K562 (cell line): ENCODE results near the gene FAM217B. TPM values are rescaled to one million over a fixed set of nuclear protein-coding genes. Genes with fewer than 3 reads are reported as not detected.

Experiments used
- ATAC-seq: fragments of 200-7000 bp; cut with Tn5 transposase; 3 replicates; pipeline ENCODE4 v1.9.1; 2020; ENCODE audit warnings: moderate library complexity
- BruUV-seq: library from RNA; stranded (reverse); fragments of 400-500 nt; replicated peaks from 2 replicates; lab custom pipeline; 2021; lab: Mats Ljungman, UMichigan
- CTCF ChIA-PET: fragments of 300-600 bp; formaldehyde crosslinking; extraction: SDS; loops from one replicate; lab custom pipeline; 2021; ENCODE audit warnings: low intra/inter-chr PET ratio; lab: Yijun Ruan, JAX
- POLR2A ChIA-PET: fragments of 300-600, 350-650 bp; sonication (Branson Sonifier 250); formaldehyde crosslinking; extraction: SDS; loops from one replicate; lab custom pipeline; 2021; ENCODE audit warnings: antibody characterized with exemption, inconsistent platforms; lab: Yijun Ruan, JAX
- DNase-seq, 4 experiments: peaks; one replicate each; pipeline versions ENCODE4 v3.0.0 to v3.0.0-alpha.2; 2011 to 2018; ENCODE audit warnings: low spot score in 3 of 4, mixed read lengths in 3 of 4; ENCODE audit errors: extremely low read depth in 1 of 4
- FAIRE-seq: peaks from 2 replicates; lab custom pipeline; 2011; peaks lifted over from hg19 to GRCh38; lab: Jason Lieb, UNC
- H2AFZ ChIP-seq: 2 replicates; pipeline ENCODE4 v1.6.0; 2011; ENCODE audit warnings: low read depth, low read length, control low read depth, inconsistent platforms
- H3K27ac ChIP-seq: fragments of 200-600 bp; 3 replicates; pipeline ENCODE4 v1.8.0; 2011; ENCODE audit warnings: low read depth, mild to moderate bottlenecking, control low read depth, inconsistent platforms, low read length, moderate library complexity, mixed read lengths; ENCODE audit errors: extremely low read depth
- H3K27me3 ChIP-seq, 2 experiments: fragments of 300-600 bp in 1 of 2; 2 replicates in 1 of 2; 3 replicates in 1 of 2; pipeline versions ENCODE4 v1.6.0 to v1.8.0; 2011; ENCODE audit warnings: inconsistent platforms in 2 of 2, low read length in 2 of 2, mild to moderate bottlenecking in 1 of 2, mixed read lengths in 1 of 2, moderate library complexity in 1 of 2; ENCODE audit not compliant: control insufficient read depth in 2 of 2, insufficient read depth in 2 of 2
- H3K36me3 ChIP-seq: fragments of 300-600 bp; 3 replicates; pipeline ENCODE4 v1.8.0; 2011; ENCODE audit warnings: mild to moderate bottlenecking, low read length, inconsistent platforms; ENCODE audit not compliant: control insufficient read depth, insufficient read depth
- H3K4me1 ChIP-seq, 2 experiments: fragments of 200-600 bp in 1 of 2; replicated peaks in 1 of 2; 2 replicates in 1 of 2; 3 replicates in 1 of 2; pipeline versions ENCODE4 v1.5.1 to v1.8.0; 2011; ENCODE audit warnings: inconsistent platforms in 2 of 2, low read length in 2 of 2, mild to moderate bottlenecking in 1 of 2, mixed read lengths in 1 of 2, moderate library complexity in 1 of 2; ENCODE audit not compliant: control insufficient read depth in 2 of 2, insufficient read depth in 2 of 2
- H3K4me2 ChIP-seq: 2 replicates; pipeline ENCODE4 v1.6.1; 2011; ENCODE audit warnings: low read length, control low read depth, inconsistent platforms, mixed read lengths; ENCODE audit not compliant: insufficient read depth
- H3K4me3 ChIP-seq: fragments of 200-600 bp; sonication (generic), shearing (Covaris generic); 2 replicates; pipeline ENCODE4 v1.5.1; 2016; ENCODE audit warnings: control low read depth, inconsistent platforms
- H3K79me2 ChIP-seq: fragments of 200-600 bp; 3 replicates; pipeline ENCODE4 v1.8.0; 2011; ENCODE audit warnings: low read length, inconsistent platforms; ENCODE audit not compliant: control insufficient read depth, insufficient read depth
- H3K9ac ChIP-seq, 2 experiments: 2 replicates each; pipeline versions ENCODE4 v1.6.0 to v1.6.1; 2011; ENCODE audit warnings: low read depth in 2 of 2, low read length in 2 of 2, control low read depth in 1 of 2, inconsistent platforms in 1 of 2, mild to moderate bottlenecking in 1 of 2, mixed read lengths in 1 of 2; ENCODE audit not compliant: insufficient read depth in 1 of 2
- H3K9me1 ChIP-seq: one replicate; pipeline ENCODE4 v1.6.0; 2011; ENCODE audit warnings: inconsistent platforms, mild to moderate bottlenecking, low read length, moderate library complexity; ENCODE audit not compliant: control insufficient read depth, insufficient read depth
- H3K9me3 ChIP-seq: replicated peaks from 2 replicates; pipeline ENCODE4 v1.5.1; 2011; ENCODE audit warnings: low read depth, low read length, inconsistent platforms; ENCODE audit not compliant: control insufficient read depth, insufficient read depth
- H4K20me1 ChIP-seq: replicated peaks from 2 replicates; pipeline ENCODE4 v1.6.1; 2011; ENCODE audit warnings: low read length, inconsistent platforms, mixed read lengths; ENCODE audit not compliant: control insufficient read depth, insufficient read depth
- HEY1 ChIP-seq: fragments of 250-450 bp; sonication (Bioruptor Pico); IDR thresholded peaks from 2 replicates; pipeline ENCODE4 v1.5.0; 2020; ENCODE audit warnings: mild to moderate bottlenecking, moderate library complexity, borderline replicate concordance
- PTBP1 ChIP-seq: fragments of 200-400 bp; formaldehyde crosslinking; IDR thresholded peaks from 2 replicates; pipeline ENCODE4 v1.6.1; 2017; ENCODE audit warnings: low read depth, low read length
- SAP30 ChIP-seq: fragments of 200-600 bp; sonication (generic); IDR thresholded peaks from 2 replicates; pipeline ENCODE4 v1.6.1; 2012; ENCODE audit warnings: borderline replicate concordance, low read depth, mild to moderate bottlenecking, moderate library complexity, low read length, control low read depth, inconsistent platforms; ENCODE audit not compliant: insufficient read depth, poor library complexity, severe bottlenecking
- SMARCB1 ChIP-seq: IDR thresholded peaks from 2 replicates; pipeline ENCODE4 v1.6.1; 2011; ENCODE audit warnings: improper control_type of control experiment, low read depth; ENCODE audit not compliant: insufficient read length
- ZNF217 ChIP-seq: sonication (generic); formaldehyde crosslinking; IDR thresholded peaks from 2 replicates; pipeline ENCODE4 v1.8.0; 2022; ENCODE audit warnings: mild to moderate bottlenecking, missing genetic modification reagents
- WGBS: fragments of 100-300 bp; shearing (Covaris generic); methylation state at CpG from one replicate; pipeline ENCODE4 v1.1.6; 2016; ENCODE audit warnings: low coverage, mixed read lengths; ENCODE audit not compliant: insufficient coverage; ENCODE audit errors: missing lambda C conversion rate; 5-methylcytosine and 5-hydroxymethylcytosine counted together
- in situ Hi-C: fragments of 300-500 bp; cut with MboI; formaldehyde crosslinking; loops from 4 replicates; pipeline ENCODE4 v1.15.0; 2018; ENCODE audit warnings: inconsistent platforms, mixed read lengths
- intact Hi-C: fragments of 100-400 bp; cut with micrococcal nuclease; formaldehyde crosslinking; loops from 2 replicates; pipeline ENCODE4 v1.14.2; 2022
- polyA plus RNA-seq, 8 experiments: library from polyadenylated mRNA; depleted of rRNA in 4 of 8; stranded (reverse) in 5 of 8; unstranded in 3 of 8; fragments of >200 nt; fragmentation: Nextera tagmentation in 2 of 8; fragmentation: Illumina TruSeq in 1 of 8; extraction: Ambion mirVana in 2 of 8; extraction: Trizol in 1 of 8; gene quantifications; 2 replicates each; pipeline versions ENCODE4 v1.2.1 to v1.2.3, GENCODE V29; 2011 to 2014; ENCODE audit warnings: inconsistent platforms in 1 of 8, missing spikeins in 1 of 8
- total RNA-seq, 7 experiments: library from RNA; depleted of rRNA in 6 of 7; stranded (reverse); fragments of >200 nt in 6 of 7; fragmentation: Illumina TruSeq in 2 of 7; extraction: Trizol in 2 of 7; gene quantifications; 2 replicates each; pipeline versions ENCODE4 v1.2.1 to v1.2.3, GENCODE V29; 2011 to 2021; ENCODE audit warnings: low replicate concordance in 1 of 7
- TF ChIP-seq, protein P1 (sequence below), 3 experiments: IDR thresholded peaks in 2 of 3; conservative IDR thresholded peaks in 1 of 3; 2 replicates each; pipeline ENCODE4 v1.5.1; 2011 to 2012; ENCODE audit warnings: low read length in 3 of 3, mild to moderate bottlenecking in 3 of 3, control low read depth in 2 of 3, improper control_type of control experiment in 1 of 3, inconsistent platforms in 1 of 3, low read depth in 1 of 3, mixed read lengths in 1 of 3, moderate library complexity in 1 of 3; ENCODE audit not compliant: insufficient read depth in 2 of 3
- TF ChIP-seq, protein P2 (sequence below), 2 experiments: IDR thresholded peaks; 2 replicates each; pipeline ENCODE4 v1.6.1; 2011; ENCODE audit warnings: borderline replicate concordance in 1 of 2, control low read depth in 1 of 2, low read depth in 1 of 2, low read length in 1 of 2, mild to moderate bottlenecking in 1 of 2, mixed read lengths in 1 of 2, moderate library complexity in 1 of 2; ENCODE audit not compliant: insufficient read depth in 1 of 2, insufficient read length in 1 of 2, poor library complexity in 1 of 2, severe bottlenecking in 1 of 2; ENCODE audit errors: extremely low read depth in 1 of 2

FAM217B gene
- total and polyA plus RNA-seq, 9 of the 15 experiments (the other 6 are each of a cell fraction or from before 2014, with no cell fraction given), result 4.8 to 11.4 (median 6.9) TPM

- Histone ChIP-seq H3K9me3 (no peaks in the 10 kb centered on the region), H3K9ac (no peak overlapping the region), H3K4me3 (no peak overlapping the region), H3K4me1 (peaks cover 0 to 19% of the 10 kb centered on the region in 2 experiments; a peak in 2 of 5 replicates), H3K79me2 (no peaks in the 10 kb centered on the region), H3K27ac (no peak overlapping the region), H3K9me1 (no peaks in the 10 kb centered on the region), H4K20me1 (no peaks in the 10 kb centered on the region), H3K27me3 (no peaks in the 10 kb centered on the region), H3K36me3 (no peaks in the 10 kb centered on the region), H3K4me2 (no peak overlapping the region), H2AFZ (peak overlapping the region; percentile 62; the same call in 1 of the 2 replicates)
- no peak for TF ChIP-seq HEY1 (CRISPR knock-in tag)
- no peak for TF ChIP-seq SMARCB1
- BruUV-seq, result no TSS peak
- WGBS, result 98% methylated on average over 11 of the region's 72 CpGs
- CTCF ChIA-PET, result no interaction called here
- FAIRE-seq (no peak), ATAC-seq (no peak), DNase-seq (no peak)
- POLR2A ChIA-PET, result no interaction called here
- in situ Hi-C loops (no loop called here), intact Hi-C loops (no loop called here)
Measured at GRCh38 chr20:59932616-59933295, 7.4 kb upstream of the FAM217B start.

DNA sequence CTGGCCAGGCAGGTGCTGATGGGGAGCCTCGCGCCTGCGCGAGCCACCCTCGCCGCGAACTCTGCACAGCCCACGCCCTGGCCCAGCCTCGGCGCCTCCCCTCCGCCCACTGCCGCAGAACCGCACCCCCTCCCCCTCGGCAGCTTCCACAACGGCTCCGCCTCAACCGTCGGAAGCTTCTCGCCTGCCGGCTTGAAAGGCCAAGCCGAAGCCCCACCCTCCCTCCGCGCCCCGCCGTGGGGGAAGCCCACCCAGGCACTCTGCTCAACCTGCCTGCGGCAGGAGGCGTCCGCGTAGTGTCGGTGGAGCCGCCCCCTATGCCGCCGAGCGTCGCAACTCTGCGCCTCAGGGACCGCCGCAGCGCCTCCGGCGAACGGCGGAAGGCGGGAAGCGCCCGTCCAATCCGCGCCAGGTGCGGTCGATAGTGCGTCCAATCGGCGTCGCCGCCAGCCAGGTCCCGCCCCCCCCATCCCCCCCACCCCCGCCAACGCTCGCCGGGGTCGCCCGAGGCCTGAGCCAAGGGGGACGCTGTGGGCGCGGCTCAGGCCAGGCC, 6.8 kb upstream of the FAM217B start, which contains the start of gene SYCP2:
SYCP2 (minus strand) TSS at position 342 of the 553 bp plus-strand sequence. CDS start 11,224 bp downstream, outside the sequence.
- no peak for FAIRE-seq
- H3K4me1 ChIP-seq, result peaks cover 0 to 19% of the 10 kb centered on the region in 2 experiments; a peak in 2 of 5 replicates
- peak within 1 kb of the TSS; percentile 92 for H2AFZ ChIP-seq
- H3K27me3 ChIP-seq, result no peaks in the 10 kb centered on the region
- no TSS peak for BruUV-seq
- H3K9me3 ChIP-seq, result no peaks in the 10 kb centered on the region
- no peaks in the 10 kb centered on the region for H3K9me1 ChIP-seq
- peak; percentile 77 to 94 (median 92) for DNase-seq
- intact Hi-C loops (no loop called here), in situ Hi-C loops (no loop called here)
- CTCF ChIA-PET, result interaction anchor here (0.6 to 1.1 kb wide), 2 partner anchors 17 to 423 kb away, joined by 3 read pairs; no protein-coding TSS in a partner anchor
- peak within 1 kb of the TSS; percentile 23 to 82 for H3K9ac ChIP-seq
- peak within 1 kb of the TSS; percentile 62 for H3K4me3 ChIP-seq
- peak within 1 kb of the TSS; percentile 82 for H3K4me2 ChIP-seq
- POLR2A ChIA-PET, result no interaction called here
- WGBS, result 20% methylated on average over 19 of the region's 65 CpGs
- no peaks in the 10 kb centered on the region for H4K20me1 ChIP-seq
- H3K36me3 ChIP-seq, result no peaks in the 10 kb centered on the region
- H3K27ac ChIP-seq, result peak within 1 kb of the TSS; percentile 19; the same call in 1 of the 3 replicates
- peak; percentile 92 for ATAC-seq
- no peaks in the 10 kb centered on the region for H3K79me2 ChIP-seq
- TF ChIP-seq, protein P1, sequence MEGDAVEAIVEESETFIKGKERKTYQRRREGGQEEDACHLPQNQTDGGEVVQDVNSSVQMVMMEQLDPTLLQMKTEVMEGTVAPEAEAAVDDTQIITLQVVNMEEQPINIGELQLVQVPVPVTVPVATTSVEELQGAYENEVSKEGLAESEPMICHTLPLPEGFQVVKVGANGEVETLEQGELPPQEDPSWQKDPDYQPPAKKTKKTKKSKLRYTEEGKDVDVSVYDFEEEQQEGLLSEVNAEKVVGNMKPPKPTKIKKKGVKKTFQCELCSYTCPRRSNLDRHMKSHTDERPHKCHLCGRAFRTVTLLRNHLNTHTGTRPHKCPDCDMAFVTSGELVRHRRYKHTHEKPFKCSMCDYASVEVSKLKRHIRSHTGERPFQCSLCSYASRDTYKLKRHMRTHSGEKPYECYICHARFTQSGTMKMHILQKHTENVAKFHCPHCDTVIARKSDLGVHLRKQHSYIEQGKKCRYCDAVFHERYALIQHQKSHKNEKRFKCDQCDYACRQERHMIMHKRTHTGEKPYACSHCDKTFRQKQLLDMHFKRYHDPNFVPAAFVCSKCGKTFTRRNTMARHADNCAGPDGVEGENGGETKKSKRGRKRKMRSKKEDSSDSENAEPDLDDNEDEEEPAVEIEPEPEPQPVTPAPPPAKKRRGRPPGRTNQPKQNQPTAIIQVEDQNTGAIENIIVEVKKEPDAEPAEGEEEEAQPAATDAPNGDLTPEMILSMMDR (IDR thresholded peaks at IDR 0.05 in 2 of 3, conservative IDR thresholded peaks at IDR 0.05 in 1 of 3; ENCODE audit: insufficient read depth in 2 of 3, low read depth in 1 of 3, low read length in 3 of 3), result no peak
- TF ChIP-seq ZNF217 (CRISPR knock-in tag) (no peak), PTBP1 (no peak), SAP30 (no peak)
- TF ChIP-seq, protein P2, sequence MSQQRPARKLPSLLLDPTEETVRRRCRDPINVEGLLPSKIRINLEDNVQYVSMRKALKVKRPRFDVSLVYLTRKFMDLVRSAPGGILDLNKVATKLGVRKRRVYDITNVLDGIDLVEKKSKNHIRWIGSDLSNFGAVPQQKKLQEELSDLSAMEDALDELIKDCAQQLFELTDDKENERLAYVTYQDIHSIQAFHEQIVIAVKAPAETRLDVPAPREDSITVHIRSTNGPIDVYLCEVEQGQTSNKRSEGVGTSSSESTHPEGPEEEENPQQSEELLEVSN (IDR thresholded peaks at IDR 0.05; ENCODE audit: borderline replicate concordance in 1 of 2, extremely low read depth in 1 of 2, insufficient read depth in 1 of 2, insufficient read length in 1 of 2, low read depth in 1 of 2, low read length in 1 of 2, poor library complexity in 1 of 2, severe bottlenecking in 1 of 2), result peak; percentile 99 to 100
